Activated CD8-positive, alpha-beta memory T cell treated with anti-CD3 and anti-CD28 coated beads for 4 hours (primary cell): ENCODE data around the gene NHS.

Experiments
- DNase-seq, 2 donors: peaks; one replicate each; pipeline ENCODE4 v3.0.0-alpha.2; 2020; ENCODE audit warnings: low read depth in 2 of 2

Gene NHS

DNA sequence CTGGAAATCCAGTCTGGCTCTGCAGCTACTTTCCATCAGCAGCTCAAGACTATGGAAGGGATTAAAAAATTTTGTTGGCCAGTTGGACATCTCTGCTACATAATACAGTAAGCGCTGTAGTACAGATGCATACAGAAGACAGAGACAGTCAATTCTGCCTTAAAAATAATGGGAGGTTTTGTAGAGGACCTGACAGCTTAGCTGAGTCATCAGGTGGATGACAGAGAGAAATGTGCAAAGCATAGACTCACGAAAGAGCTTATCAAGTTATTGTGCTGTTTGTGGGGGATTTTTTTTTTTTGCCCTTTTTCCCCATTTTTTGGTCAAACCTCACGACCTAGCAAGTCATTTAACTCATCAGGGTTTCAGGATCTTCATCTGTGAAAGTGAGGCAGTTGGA is 213.3 kb downstream of the NHS start:
- DNase-seq: no peak

DNA sequence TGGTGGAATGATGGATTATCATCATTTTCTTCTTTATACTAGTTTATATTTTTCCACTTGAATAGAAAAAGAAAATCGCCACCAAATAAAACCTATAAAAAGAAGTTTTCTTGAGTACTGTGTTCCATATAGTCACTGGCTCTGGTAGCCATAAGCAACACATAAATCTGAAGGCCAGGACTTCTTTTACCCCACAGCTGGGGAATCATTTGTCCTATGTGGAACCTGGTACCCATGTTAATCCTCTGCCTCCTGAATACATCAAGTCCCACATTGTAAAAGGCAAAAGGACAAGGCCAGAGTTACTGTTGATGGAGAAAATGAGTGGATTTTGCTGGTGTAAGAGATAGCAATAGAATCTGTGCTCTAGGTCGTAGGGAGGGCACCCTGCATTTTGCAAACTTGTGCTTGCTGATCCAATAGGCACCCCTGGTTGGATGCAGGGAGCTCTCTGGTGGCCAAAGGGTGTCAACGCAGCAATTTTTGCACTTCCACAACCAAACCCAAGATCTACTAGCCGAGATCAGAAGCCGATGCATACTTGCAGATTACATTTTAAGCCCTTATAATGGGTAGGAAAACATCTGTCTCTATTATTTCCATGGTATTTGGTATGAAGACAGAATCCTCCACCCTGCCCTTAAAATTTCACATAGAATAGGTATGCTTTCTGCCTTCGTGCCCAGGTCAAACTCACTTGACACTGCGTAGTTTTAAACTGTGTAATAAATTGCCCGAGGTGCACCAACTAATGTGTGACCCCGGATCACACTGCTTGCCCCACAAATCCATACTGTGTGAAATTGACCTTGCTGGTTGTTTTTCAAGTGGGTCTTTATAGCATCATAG is 216.1 kb downstream of the NHS start:
- no peak for DNase-seq

DNA sequence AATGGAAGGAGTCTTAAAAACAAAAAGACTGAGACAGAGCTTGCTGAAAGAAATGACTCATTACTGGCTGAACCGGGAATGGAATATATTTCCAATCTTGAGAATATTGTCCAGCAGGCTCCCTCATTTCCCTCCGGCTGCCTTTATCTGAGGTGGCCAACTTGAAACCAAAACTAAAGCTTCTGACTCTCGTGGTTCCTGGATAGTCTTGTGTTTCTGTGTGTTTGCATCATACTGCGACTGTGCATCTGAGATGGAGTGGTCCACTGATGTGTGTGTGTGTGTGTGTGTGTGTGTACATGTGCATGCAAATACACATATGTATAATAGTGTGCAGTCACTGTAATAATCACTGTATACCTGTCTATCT is 216.7 kb downstream of the NHS start:
- no peak for DNase-seq

DNA sequence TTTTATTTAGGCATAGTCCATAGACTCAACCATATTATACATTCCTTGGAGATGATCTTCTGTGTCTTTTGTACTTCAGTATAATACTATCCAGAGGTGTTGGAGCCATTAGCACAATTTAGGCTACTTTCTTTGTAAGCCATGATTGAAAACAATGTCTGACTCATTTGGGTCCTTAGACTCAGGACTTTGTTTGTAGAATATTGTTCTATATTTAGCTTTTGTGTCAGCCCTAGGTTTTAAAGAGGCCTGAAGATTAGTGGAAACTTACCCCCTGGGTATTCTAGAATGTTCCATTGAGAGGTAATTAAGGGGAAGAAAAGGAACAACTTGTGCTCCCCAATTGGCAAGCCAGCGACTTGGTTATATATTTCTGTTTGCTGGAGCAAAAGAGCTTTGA is 217.1 kb downstream of the NHS start:
- DNase-seq: no peak

DNA sequence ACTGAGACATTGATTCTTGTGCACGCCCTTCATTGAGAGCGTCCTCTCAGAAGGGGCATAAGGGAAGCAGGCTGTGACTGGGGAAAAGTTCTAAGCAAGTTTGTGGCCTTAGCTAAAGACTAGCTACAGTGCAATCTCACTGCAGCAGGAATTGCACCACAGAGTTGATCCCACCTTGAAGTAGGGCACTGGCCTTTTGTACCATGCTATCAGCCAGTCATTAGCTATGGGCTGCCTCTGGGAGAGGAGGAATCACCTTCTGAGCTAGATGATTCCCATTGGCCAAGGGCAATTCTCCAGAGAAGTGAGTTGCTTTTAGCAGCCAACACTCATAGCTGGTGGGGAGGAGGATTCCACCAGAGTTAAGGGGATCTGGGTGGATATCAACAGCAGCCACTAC is 219.7 kb downstream of the NHS start:
- DNase-seq: no peak

DNA sequence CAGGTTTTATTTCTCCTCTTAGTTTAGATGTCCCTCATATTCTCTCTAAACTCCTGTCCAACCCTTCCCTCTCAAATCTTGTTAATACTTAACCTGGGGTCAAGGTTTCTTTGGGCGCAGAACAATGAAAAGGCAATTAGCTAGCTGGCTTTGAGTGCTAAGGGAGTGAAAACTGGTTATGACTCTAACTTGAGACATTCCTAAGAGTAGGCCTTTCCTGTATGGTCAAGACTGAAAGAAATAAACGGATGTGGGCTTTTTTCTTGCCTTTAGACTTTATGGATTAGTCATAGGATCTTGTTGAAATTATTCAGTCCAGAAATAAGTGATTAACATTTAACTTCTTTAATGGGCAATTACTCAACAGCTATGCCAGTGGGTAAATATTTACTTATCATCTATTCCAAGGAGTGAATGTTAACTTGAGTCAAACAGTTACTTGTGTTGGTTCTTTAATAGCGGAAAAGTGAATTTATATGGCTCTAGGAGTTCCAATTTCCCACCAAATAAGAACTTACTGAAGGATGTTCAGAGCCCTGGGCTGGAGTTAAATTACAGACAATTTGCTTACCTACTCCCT is 220.5 kb downstream of the NHS start:
- DNase-seq: no peak

DNA sequence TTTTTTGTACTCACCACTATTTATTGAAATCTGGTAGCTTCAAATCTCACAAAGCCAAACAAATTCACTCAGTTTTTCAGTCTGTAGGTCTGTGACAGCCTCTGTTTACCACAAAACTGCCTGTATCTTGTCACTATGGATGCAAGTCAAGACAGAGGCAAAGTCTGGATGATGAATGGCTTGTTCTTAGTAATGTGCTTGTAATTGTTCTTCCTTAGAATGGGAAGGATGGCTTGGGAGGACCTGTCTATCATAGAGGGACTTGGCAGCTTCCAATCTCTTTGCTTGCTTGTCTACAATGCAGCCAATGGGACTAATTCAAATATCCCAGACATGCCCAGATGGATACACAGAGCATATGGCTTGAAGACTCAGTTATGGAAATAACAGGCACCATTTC is 221.1 kb downstream of the NHS start:
- no peak for DNase-seq

DNA sequence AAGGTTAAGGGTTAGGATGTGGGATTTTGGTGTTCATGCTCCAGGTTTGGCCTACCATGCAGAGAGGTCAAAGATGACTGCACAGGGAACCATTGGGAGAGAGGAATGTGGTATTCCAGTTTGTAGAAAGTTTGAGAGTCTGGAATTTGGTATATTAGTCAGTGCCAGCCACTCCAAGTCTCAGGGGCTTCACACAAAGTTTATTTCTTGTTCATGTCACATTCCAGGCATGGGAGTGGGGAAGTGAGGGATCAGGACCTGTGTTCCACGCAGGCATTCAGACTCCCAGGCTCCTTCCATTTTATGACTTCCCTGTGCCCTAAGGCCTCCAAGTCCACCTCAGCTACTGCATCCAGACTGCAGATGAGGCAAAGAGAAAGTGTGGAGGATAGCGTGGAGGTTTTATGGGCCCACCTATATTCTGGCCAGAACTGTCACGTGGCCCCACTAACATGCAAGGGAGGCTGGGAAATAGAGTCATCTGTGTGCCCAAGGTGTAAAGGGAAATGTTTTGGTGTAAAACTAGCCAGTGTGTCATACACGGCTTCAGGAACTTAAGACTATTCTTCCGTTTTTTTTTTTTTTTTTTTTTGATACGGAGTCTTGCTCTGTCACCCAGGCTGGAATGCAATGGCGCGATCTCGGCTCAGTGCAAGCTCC is 221.7 kb downstream of the NHS start:
- no peak for DNase-seq

DNA sequence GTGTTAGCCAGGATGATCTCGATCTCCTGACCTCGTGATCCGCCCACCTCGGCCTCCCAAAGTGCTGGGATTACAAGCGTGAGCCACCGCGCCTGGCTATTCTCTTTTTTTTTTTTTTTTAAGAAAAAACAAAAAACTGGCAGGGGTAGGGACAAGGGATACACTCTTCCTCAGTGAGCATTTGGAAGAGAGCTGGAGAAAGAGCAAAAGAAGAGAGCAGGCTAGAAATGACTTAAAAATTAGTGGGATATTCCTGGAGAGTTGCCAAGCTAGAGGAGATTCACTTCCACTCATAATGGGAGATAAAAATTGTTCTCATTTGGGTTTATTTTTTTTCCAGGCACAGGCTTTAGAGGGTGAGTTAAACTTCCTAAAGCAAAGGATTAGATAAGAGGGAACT is 222.3 kb downstream of the NHS start:
- DNase-seq: no peak

DNA sequence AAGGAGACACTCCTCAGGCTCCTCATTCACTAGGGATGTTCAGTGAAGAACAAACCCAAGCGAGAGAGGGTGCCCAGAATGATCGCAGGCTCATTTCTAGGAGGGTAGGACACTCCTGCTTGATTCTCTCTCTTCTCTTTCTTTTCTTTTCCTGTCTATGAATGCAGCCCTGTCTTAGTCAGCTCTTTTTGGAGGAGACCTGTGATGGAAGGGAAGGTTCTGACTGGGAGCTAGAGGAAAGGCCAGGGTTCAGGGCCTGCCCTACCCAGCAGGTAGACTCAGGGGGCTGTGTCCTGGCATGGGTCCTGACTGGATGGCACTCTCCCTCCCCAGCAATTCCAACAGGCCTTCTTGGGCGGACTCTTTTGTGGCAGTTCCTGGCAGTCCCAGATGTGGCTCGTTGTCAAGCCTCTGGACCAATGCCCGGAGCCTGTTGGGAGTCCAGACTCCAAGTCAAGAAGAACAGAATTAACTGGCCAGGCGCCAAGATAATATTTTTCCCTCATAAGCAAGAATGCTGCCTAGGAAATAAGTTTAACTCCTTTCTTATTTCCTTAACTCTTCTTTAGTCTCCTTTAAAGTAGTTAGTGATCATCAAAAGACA is 222.9 kb downstream of the NHS start:
- DNase-seq: no peak

DNA sequence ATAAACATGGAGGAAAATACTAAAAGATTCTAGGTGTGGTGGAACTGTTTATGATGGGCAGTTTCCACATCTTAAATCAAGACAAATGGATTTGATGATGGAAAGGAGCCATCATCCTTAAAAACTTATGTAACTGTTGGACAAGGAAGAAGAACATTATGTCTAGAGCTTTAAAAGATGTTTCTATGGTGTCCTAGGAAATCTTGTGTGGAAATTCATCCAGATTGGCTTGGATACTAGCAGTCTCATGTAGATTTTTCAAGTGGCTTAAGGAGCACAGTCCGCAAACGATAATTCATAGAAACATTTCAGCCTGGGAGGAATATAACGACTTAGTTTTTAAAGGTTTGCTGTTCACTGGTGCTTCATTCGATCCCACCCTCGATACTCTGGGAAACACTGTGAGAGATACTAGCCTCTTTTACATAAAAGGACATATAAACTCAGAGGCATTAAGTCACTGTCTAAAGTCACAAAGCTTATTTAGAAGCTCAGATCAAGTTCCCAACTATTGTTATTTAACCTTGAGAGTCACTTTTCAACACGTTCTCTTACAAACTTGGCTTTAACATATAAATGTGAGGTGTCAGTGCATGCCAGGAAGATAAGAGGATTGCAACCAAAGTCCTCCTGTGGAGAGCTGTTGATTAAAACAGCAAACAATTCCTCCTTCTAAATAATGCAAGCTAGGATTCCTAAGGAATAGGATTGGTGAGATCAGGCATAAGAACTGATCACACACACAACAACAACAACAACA is 226.6 kb downstream of the NHS start:
- no peak for DNase-seq

DNA sequence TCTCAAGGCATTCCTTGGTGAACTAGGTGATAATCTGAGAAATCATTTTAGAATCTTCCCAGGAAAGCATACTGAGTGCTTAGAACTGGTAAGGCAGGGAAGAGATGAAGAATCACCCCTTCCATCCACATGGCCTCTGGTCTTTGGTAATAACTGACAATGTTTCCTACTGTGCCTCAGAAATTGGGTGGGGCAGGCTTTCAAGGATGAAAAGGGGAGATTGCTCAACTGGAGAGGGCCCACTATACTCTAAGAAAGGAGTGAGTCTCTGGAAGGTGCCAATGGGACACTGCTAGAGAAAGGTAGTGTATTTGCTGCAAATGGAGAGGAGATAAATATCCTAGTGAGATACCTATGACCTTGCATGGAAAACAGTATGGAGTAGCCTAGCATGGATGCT is 227.2 kb downstream of the NHS start:
- no peak for DNase-seq

DNA sequence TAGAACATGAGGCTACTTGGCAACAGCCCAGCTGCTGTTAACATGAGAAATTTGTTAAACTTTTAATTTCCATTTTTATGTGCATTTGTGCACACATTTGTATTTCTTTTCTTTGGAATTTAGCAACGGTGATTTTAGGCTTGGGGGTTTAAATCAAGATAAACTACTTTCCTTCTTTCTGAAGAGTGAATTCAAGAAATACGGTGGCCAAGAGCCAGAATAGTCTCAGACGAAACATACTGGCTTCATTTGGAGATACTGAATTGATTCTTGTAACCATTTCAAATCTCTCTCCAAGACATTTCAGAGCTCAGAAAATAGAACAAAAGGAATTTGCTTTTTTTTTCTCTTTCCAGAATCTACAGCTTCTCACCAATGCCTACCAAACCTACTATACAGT is 228.2 kb downstream of the NHS start:
- no peak for DNase-seq

DNA sequence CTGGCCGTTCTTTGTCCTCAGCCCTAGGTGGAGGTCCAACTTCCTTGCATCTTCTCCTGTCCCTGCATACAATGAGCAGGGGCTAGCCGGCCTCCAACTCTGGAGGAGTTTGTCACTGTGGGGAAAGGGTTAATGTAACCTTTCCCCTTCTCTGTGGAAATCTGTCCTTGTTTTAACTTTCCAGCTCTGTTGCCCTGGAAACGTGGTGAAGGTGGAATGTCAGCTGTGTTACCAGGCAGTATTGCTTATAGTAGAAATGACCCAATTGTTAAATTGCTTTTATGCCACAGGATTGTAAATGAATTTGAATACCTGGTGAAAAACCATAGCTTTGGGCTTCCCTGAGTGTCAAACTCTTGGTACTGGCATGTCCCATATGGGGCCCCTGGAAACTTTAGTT is 230.7 kb downstream of the NHS start:
- DNase-seq: no peak

DNA sequence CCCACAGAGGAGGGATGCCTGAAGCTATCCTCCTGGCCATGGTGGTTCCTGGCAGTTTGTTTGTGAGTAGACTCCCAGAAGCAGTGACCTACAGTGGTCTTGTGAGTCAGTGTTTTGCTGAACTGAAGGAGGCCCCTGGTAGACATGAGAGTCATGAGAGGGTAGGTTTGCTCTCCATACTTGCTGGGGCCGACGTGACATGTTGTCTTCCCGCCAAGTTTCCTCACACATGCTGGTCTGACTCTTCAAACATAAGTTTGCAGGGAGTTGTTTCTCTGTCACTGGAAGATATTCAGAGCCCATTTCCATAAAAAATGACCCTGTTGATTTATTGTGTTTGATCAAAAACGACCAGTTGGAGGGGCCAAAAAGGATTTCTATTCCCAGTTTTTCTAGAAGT is 231.2 kb downstream of the NHS start:
- no peak for DNase-seq

DNA sequence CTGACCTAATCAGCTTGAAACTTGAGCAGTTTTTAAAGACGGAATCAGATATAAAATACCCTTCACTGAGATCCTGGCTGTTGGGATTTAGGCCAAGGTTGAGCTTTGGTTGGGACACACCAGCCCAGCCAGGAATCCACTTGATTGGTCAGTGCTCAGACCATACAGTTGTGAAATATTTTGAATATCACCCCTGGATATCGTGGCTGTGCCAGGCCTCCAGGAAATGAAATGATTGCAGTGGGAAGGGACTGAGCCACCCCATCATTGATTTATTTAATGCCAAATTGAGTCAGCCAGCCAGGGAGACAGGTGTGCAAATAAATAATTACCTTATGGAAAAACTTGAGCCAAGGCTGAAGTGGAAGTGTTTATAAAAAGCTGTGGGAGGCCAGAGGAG is 233.9 kb downstream of the NHS start:
- DNase-seq: no peak

DNA sequence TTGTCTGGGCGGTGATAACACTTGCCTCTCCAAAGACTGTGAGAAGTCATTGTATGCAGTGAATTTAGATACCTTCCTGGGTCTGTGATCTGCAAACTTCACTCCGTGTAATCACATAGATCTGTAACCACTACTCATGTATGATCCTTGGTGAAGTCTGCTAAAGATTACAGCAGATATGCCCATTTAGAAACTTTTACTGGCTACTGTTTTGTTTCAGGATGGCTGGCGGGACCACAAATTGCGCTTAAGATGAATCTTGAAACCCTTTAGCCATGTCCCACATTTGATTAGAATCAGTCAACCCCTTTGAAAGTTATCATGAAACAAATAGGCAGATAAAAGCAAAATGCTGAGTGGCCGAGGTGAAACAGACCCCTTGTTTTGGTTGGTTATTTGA is 235.8 kb downstream of the NHS start:
- DNase-seq: no peak

DNA sequence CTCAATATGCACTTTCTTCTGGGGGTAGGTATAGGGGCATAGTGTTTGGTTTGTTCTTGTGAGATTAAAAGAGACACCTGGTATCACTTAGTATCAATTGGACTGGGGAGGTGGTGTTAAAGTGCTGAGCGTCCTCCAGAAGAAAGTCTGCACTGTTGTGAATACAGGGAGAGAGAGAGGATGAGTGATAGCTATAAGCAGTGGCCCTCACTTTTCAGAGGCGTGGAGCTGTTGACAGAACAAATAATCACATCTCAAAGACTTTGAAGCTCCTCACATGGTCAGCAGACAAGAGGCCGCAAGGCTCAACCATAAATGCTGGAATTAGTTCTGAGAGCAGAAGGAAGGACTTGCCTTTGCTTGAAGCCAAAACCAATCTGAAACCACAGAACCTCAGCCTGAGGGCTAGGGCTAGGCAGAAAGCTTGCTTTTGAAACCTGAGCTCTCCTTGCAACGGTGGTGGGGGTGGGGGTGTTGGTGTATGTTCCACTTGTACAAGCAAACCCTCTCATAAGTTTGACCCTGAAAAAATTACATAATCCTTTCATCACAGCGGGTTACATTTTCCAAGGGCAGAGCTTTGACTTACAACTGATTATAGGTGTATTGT is 239.1 kb downstream of the NHS start:
- DNase-seq: no peak

DNA sequence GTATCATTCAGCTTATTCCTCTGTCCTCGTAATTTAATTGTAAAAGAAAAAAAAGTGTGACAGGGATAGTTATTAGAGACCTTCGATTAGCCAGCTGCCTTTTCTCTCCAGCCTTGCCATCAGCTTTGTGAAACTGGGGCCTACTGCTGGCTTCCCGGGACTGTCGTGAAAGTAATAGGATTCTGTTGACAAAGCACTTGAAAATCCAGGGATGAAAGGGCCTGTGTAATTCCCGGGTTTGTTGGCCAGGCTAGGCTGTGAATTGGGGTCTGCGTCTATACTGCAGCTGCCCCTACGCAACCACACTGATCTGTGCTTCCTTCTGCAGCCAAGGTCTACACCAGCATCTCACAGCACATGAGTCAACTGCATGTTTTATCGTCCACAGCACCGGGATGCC is 241.9 kb downstream of the NHS start:
- no peak for DNase-seq

DNA sequence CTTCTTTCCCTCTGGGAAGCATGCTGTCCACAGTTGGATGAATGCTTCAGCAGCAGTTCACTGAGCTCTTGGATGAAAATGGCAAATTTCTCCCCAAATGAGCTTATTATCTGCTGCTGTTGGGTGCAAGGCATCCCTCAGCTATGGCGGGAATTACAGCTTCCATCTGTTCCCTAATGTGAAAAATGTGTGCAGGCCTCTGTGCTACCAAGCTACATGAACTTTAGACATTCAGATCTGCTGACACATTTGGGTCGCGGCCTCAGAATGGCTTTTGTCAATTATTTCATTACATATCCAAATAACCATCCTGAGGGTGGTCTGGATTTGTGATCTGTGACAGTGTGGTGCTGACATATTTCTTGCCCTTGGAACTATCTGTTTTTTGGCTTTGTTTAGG is 242.8 kb downstream of the NHS start:
- DNase-seq: no peak

DNA sequence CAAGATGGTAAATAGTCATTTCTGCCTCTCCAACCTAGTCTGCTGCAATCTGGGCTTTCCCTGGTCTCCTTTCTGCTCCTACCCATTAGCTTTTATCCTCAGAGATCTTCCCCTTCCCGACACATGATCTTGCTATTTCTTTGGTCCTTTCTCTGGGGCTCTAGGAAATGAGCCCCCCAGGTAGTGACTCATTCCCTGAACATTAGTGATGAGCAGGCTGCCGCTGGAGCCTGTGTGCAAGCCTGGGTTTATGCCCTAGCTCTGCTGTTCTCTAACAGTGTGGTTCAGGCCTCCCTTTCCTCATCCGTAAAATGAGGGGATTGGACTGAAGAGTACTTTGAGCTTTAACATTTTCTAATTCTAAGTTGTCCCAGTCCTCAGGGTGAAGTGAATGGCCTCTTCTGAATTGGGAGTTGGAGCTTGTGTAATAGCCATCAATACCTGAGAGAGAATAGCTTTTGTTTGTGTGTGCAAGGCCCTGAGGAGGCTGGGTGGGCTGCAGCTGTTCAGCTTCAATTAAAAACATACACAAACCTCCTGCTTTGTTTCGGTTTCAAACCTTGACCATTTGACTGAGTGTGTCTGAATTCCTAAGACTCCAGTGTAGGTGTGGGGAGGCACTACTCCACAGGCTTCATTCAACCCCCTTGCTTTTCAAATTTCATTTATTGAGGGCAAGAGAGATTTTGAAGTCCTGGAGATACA is 246.7 kb downstream of the NHS start:
- no peak for DNase-seq
